SK-N-MC (cell line): Measurements from ENCODE around the gene RNF113A.

ENCODE experiments used
- DNase-seq: peaks from one replicate; pipeline ENCODE4 v3.0.0-alpha.2; 2011; ENCODE audit warnings: low read depth, low spot score
- H3K27ac ChIP-seq: fragments of 200-600 bp; sonication (generic); 2 replicates; pipeline ENCODE4 v1.5.1; 2016; ENCODE audit warnings: mixed run types
- H3K36me3 ChIP-seq: fragments of 200-600 bp; sonication (generic); 2 replicates; pipeline ENCODE4 v1.6.1; 2017; ENCODE audit warnings: antibody characterized with exemption, low read length, mixed read lengths; ENCODE audit not compliant: insufficient read depth
- H3K4me3 ChIP-seq: fragments of 200-600 bp; sonication (generic); 2 replicates; pipeline ENCODE4 v1.5.1; 2016
- H3K9ac ChIP-seq: fragments of 200-600 bp; sonication (generic); 2 replicates; pipeline ENCODE4 v1.8.0; 2017; ENCODE audit warnings: mixed run types, mixed read lengths; ENCODE audit not compliant: insufficient read length
- H3K9me3 ChIP-seq: fragments of 200-600 bp; sonication (generic); 2 replicates; pipeline ENCODE4 v1.6.1; 2017; ENCODE audit warnings: low read depth, mild to moderate bottlenecking, antibody characterized with exemption, low read length, moderate library complexity, mixed read lengths
- EZH2 ChIP-seq: fragments of 200-600 bp; sonication (generic); IDR thresholded peaks from one replicate; pipeline ENCODE4 v1.6.1; 2017; ENCODE audit warnings: antibody characterized with exemption
- FOXP2 ChIP-seq: optimal IDR thresholded peaks from 2 replicates; pipeline ENCODE3; 2011; ENCODE audit warnings: mild to moderate bottlenecking, moderate library complexity; ENCODE audit not compliant: insufficient read depth; ENCODE audit errors: extremely low read length, control extremely low read depth
- POLR2AphosphoS5 ChIP-seq: IDR thresholded peaks from 2 replicates; pipeline ENCODE4 v1.6.1; 2012; ENCODE audit warnings: mild to moderate bottlenecking, low read depth, low read length, borderline replicate concordance

The RNF113A gene

DNA sequence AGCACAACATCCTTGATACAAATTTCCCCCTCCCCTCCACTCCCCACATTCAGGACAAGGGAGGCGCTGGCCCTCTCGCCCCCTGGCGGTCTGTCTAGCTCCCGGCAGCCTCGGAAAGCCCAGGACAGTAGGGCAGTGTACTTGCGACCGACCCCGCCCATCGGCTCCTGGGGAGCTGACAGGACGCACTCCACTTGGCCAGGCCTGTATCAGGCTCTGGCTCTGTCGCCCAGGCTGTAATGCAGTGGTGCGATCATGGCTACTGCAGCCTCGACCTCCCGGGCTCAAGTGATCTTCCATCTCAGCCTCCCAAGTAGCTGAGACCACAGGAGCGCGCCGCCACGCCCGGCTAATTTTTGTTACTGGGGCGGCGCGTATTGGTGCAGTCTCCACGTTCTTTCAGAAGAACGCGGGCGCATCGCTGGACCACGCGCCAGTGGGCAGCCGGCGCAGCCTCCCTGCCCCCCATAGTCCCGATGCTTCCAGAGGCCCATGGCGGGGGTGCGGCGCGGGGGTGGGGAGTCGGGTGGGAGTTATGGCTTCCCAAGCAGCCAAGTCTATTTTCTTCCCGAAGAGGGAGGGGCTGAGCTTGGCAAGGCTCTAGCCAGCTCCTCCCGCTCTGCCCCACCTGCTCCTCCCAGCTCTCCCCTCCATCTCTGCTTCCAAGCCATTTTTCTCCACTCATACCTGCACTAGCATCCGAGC lies 16.3 kb upstream of the RNF113A start:
- H3K9ac ChIP-seq = no peak overlapping the region
- H3K9me3 ChIP-seq = no peaks in the 10 kb centered on the region
- no peak overlapping the region for H3K4me3 ChIP-seq
- TF ChIP-seq EZH2 = no peak
- no peak for TF ChIP-seq POLR2AphosphoS5
- no peak for TF ChIP-seq FOXP2
- H3K27ac ChIP-seq = no peak overlapping the region
- no peaks in the 10 kb centered on the region for H3K36me3 ChIP-seq
- DNase-seq = no peak

DNA sequence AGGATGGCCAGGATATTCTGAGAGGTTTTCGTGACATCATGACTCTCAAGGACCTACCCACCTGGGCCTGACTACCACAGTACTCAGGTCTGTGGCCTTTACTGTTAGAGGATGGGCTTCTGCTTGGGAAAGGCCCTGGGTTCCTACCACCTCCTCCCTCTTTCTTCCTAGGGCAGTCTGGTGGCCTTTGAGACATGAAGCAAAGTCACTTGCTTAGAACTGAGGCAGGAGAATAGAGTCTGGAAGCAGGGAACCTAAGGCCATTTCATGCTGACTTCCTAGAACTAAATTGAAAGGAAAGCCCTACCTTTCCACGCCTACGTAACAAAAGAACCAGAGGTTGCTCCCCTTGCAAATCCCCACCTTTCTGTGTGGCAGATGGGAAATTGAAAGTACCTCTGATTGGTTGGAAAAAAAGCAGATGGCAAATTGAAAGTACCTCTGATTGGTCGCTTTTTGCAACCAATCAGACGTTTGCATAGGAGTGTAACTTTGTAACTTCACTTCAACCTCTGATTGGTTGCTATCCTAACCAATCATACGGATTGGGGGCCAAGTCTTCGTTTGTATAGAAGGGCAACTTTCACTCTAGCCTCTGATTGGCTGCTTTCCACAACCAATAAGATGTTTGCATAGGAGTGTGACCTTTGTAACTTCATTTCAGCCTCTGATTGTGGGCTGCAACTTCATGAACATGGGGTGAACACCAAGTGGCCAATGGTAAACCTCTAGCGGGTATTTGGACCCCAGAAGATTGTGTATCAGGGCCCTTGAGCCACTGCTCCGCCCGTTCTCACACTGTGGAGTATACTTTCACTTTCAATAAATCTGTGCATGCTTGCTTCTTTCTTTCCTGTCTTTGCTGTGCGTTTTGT lies 14.3 kb upstream of the RNF113A start:
- no peak for DNase-seq
- Histone ChIP-seq H3K4me3 (no peak overlapping the region), H3K36me3 (no peaks in the 10 kb centered on the region), H3K9ac (no peak overlapping the region), H3K27ac (no peak overlapping the region), H3K9me3 (no peaks in the 10 kb centered on the region)
- TF ChIP-seq FOXP2 = no peak
- no peak for TF ChIP-seq EZH2
- no peak for TF ChIP-seq POLR2AphosphoS5

DNA sequence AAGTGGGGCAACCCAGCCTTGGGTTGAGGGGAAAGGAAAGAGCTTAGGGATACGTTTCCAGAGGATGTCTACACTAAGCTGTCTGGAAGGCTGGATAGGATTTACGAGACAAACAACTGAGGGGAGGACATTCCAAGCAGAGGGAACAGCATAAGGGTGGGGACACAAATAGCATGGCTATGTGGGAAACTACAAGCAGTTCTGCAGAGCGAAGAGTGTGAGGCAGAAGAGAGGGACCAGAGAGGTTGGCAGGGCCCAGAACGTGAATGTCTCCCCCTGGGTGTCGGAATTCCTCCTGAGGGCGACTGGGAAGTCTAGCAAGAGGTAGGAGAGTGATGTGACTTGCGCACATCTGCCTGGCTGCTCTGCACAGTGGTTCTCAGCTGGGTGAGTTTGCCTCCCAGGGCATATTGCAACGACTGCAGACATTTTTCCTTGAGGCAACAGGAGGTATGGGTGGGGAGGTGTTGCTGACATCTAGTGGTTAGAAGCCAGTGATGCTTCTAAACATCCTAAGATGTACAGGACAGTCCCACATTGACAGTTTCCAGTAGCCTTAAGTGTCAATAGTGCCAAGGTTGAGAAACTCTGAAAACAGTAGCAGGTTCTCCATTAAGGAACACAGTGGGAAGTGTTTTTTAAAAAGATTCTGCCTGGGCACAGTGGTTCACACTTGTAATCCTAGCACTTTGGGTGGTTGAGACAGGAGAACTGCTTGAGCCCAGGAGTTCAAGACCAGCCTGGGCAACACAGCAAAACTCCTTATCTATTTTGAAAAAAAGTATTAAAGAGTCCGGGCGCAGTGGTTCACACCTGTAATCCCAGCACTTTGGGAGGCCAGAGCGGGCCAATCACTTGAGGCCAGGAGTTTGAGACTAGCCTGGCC lies 9.3 kb upstream of the RNF113A start:
- no peak overlapping the region for H3K27ac ChIP-seq
- H3K9ac ChIP-seq = no peak overlapping the region
- no peak for DNase-seq
- peaks cover 9% of the 10 kb centered on the region for H3K36me3 ChIP-seq
- no peak overlapping the region for H3K4me3 ChIP-seq
- H3K9me3 ChIP-seq = no peaks in the 10 kb centered on the region
- TF ChIP-seq FOXP2 (no peak), POLR2AphosphoS5 (no peak), EZH2 (no peak)

GRCh38 chrX:119880076-119880475 lies 8.5 kb upstream of the RNF113A start:
- H3K9ac ChIP-seq = no peak overlapping the region
- H3K27ac ChIP-seq = no peak overlapping the region
- H3K4me3 ChIP-seq = no peak overlapping the region
- H3K36me3 ChIP-seq = peaks cover 16% of the 10 kb centered on the region
- DNase-seq = no peak
- H3K9me3 ChIP-seq = no peaks in the 10 kb centered on the region
- TF ChIP-seq POLR2AphosphoS5 = no peak
- no peak for TF ChIP-seq EZH2
- no peak for TF ChIP-seq FOXP2

GRCh38 chrX:119878740-119879139 lies 7.2 kb upstream of the RNF113A start:
- H3K9ac ChIP-seq = no peak overlapping the region
- no peak for DNase-seq
- H3K9me3 ChIP-seq = no peaks in the 10 kb centered on the region
- peaks cover 19% of the 10 kb centered on the region for H3K36me3 ChIP-seq
- TF ChIP-seq FOXP2 (no peak), POLR2AphosphoS5 (no peak), EZH2 (no peak)
- H3K27ac ChIP-seq = no peak overlapping the region
- no peak overlapping the region for H3K4me3 ChIP-seq

DNA sequence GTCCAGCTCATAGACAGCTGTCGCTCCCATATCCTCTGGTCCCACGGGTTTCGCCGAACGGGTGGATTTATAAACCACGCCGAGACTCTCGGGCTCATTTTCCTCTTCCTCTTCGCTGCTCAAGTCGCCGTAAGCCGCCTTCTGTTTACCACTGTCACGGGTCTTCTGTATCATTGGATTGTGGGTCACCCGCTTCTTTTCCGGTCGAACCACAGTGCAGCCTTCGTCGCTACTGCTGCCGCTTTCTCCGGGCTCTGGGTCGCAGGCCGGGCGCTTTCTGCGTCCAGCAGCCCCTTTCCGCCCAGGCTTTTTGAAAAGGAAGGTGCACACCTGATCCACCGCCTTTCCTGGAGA lies 311 bp downstream of the RNF113A start:
- no peak for DNase-seq
- Histone ChIP-seq H3K36me3 (peaks cover 11% of the 10 kb centered on the region; the same call in 1 of the 2 replicates), H3K9ac (peak overlapping the region; percentile 88), H3K4me3 (peak overlapping the region; percentile 93), H3K27ac (peak overlapping the region; percentile 93; the same call in 1 of the 2 replicates), H3K9me3 (no peaks in the 10 kb centered on the region)
- TF ChIP-seq POLR2AphosphoS5 (no peak), EZH2 (no peak), FOXP2 (no peak)

- Histone ChIP-seq H3K36me3 (peaks cover 9% of the 10 kb centered on the region; the same call in 1 of the 2 replicates), H3K27ac (no peak overlapping the region), H3K9me3 (no peaks in the 10 kb centered on the region), H3K9ac (peak overlapping the region; percentile 88), H3K4me3 (peak overlapping the region; percentile 93)
- DNase-seq = no peak
- no peak for TF ChIP-seq EZH2
- no peak for TF ChIP-seq FOXP2
- TF ChIP-seq POLR2AphosphoS5 = no peak
These were observed 854 bp downstream of the RNF113A start for GRCh38 chrX:119870626-119871131.
